ENCODE data around the gene TEAD1. TPM values are rescaled to one million over a fixed set of nuclear protein-coding genes. Genes with fewer than 3 reads are reported as not detected.

Gene TEAD1
- polyA plus RNA-seq, 10 donors: 78.8 to 120 (median 100) TPM

- DNase-seq: no peak
Observed at GRCh38 chr11:12936200-12936599, 262.0 kb downstream of the TEAD1 start.

GRCh38 chr11:12938590-12939247 is 264.5 kb downstream of the TEAD1 start:
- no peak for DNase-seq

GRCh38 chr11:12941671-12942070 is 267.4 kb downstream of the TEAD1 start:
- no peak for DNase-seq

- no peak for DNase-seq
Observed at GRCh38 chr11:12942157-12942556, 267.9 kb downstream of the TEAD1 start.

GRCh38 chr11:12943311-12943710 is 269.1 kb downstream of the TEAD1 start:
- no peak for DNase-seq

- no peak for DNase-seq
Observed at GRCh38 chr11:12944889-12945288, 270.7 kb downstream of the TEAD1 start.

GRCh38 chr11:12949453-12949852 is 275.2 kb downstream of the TEAD1 start:
- DNase-seq: no peak

- DNase-seq: no peak
Observed at GRCh38 chr11:12950670-12951069, 276.4 kb downstream of the TEAD1 start.

GRCh38 chr11:12951376-12951775 is 277.2 kb downstream of the TEAD1 start:
- DNase-seq: no peak

GRCh38 chr11:12952094-12952493 is 277.9 kb downstream of the TEAD1 start:
- no peak for DNase-seq

- DNase-seq: no peak
Observed at GRCh38 chr11:12958986-12959385, 284.8 kb downstream of the TEAD1 start.

GRCh38 chr11:12961615-12962014 is 287.4 kb downstream of the TEAD1 start:
- DNase-seq: peak in 1 of 3 donors; percentile 37

GRCh38 chr11:12962306-12962705 is 288.1 kb downstream of the TEAD1 start:
- no peak for DNase-seq

GRCh38 chr11:12963051-12963450 is 288.8 kb downstream of the TEAD1 start:
- no peak for DNase-seq

GRCh38 chr11:12963792-12964536 is 289.7 kb downstream of the TEAD1 start:
- DNase-seq: peak; percentile 43 to 69 (median 54)

- no peak for DNase-seq
Observed at GRCh38 chr11:12964650-12965049, 290.4 kb downstream of the TEAD1 start.

- DNase-seq: no peak
Observed at GRCh38 chr11:12966002-12966401, 291.8 kb downstream of the TEAD1 start.

- DNase-seq: no peak
Observed at GRCh38 chr11:12968101-12968500, 293.9 kb downstream of the TEAD1 start.

GRCh38 chr11:12968826-12969225 is 294.6 kb downstream of the TEAD1 start:
- DNase-seq: no peak

- DNase-seq: no peak
Observed at GRCh38 chr11:12971955-12972354, 297.7 kb downstream of the TEAD1 start.

- DNase-seq: peak in 2 of 3 donors; percentile 33 to 46
Observed at GRCh38 chr11:12973528-12974181, 299.4 kb downstream of the TEAD1 start.

GRCh38 chr11:12975195-12975594 is 301.0 kb downstream of the TEAD1 start:
- DNase-seq: no peak
